Activated T-cell treated with anti-CD3 and anti-CD28 coated beads for 1 hour (primary cell): ENCODE data around the gene TRIM58.

ENCODE experiments used
- DNase-seq: peaks from one replicate; pipeline ENCODE4 v3.0.0-alpha.2; 2020; ENCODE audit warnings: low read depth

Gene TRIM58

GRCh38 chr1:247895163-247895637 is 38.2 kb downstream of the TRIM58 start, which contains the start of gene OR2W3:
OR2W3 (plus strand) TSS chr1:247895587; CDS start chr1:247895587, 0 bp downstream.
- DNase-seq, result no peak

GRCh38 chr1:247895976-247896375 is 39.0 kb downstream of the TRIM58 start:
- no peak for DNase-seq

GRCh38 chr1:247904122-247904521 is 47.1 kb downstream of the TRIM58 start:
- DNase-seq, result no peak

GRCh38 chr1:247905181-247905580 is 48.2 kb downstream of the TRIM58 start:
- no peak for DNase-seq

- no peak for DNase-seq
These were observed 49.0 kb downstream of the TRIM58 start for GRCh38 chr1:247905910-247906503.

GRCh38 chr1:247906504-247907047 is 49.6 kb downstream of the TRIM58 start:
- no peak for DNase-seq

GRCh38 chr1:247908766-247909165 is 51.8 kb downstream of the TRIM58 start:
- DNase-seq, result no peak

GRCh38 chr1:247913786-247914185 is 56.8 kb downstream of the TRIM58 start:
- DNase-seq, result no peak

GRCh38 chr1:247914941-247915662 is 58.1 kb downstream of the TRIM58 start:
- DNase-seq, result no peak

GRCh38 chr1:247919952-247920351 is 63.0 kb downstream of the TRIM58 start, which contains the start of gene OR2T8:
OR2T8 (plus strand) TSS chr1:247920252; CDS start chr1:247921018, 766 bp downstream.
- DNase-seq, result no peak

- no peak for DNase-seq
These were observed 67.0 kb downstream of the TRIM58 start for GRCh38 chr1:247923941-247924340.

GRCh38 chr1:247924868-247925267 is 67.9 kb downstream of the TRIM58 start, which contains the start of gene OR2AJ1:
OR2AJ1 (plus strand) TSS chr1:247924889; CDS start chr1:247933769, 8,880 bp downstream.
- no peak for DNase-seq
